Transverse colon (tissue), 4 donors: ENCODE results near the gene PPAN.

Experiments
- EP300 ChIP-seq: sonication (generic); formaldehyde crosslinking; IDR thresholded peaks from one replicate; pipeline ENCODE4 v1.6.1; 2017; ENCODE audit warnings: antibody characterized with exemption, low read depth
- POLR2A ChIP-seq: fragments of 450-650 bp; IDR thresholded peaks from one replicate; pipeline ENCODE4 v1.6.1; 2016; ENCODE audit warnings: antibody characterized with exemption, mild to moderate bottlenecking, moderate library complexity
- POLR2AphosphoS5 ChIP-seq, 3 donors: sonication (generic); formaldehyde crosslinking; IDR thresholded peaks; one replicate each; pipeline ENCODE4 v1.6.1; 2016; ENCODE audit warnings: antibody characterized with exemption in 3 of 3
- TF ChIP-seq, protein P1 (sequence below), 5 experiments: fragments of 200-600 bp in 3 of 5; fragments of 450-650 bp in 2 of 5; sonication (generic) in 3 of 5; IDR thresholded peaks; 1 replicate in 2 of 5; 2 replicates in 3 of 5; pipeline ENCODE4 v1.5.1; 2016 to 2017; ENCODE audit warnings: antibody characterized with exemption in 5 of 5, inconsistent platforms in 3 of 5, mild to moderate bottlenecking in 2 of 5, moderate library complexity in 1 of 5

DNA sequence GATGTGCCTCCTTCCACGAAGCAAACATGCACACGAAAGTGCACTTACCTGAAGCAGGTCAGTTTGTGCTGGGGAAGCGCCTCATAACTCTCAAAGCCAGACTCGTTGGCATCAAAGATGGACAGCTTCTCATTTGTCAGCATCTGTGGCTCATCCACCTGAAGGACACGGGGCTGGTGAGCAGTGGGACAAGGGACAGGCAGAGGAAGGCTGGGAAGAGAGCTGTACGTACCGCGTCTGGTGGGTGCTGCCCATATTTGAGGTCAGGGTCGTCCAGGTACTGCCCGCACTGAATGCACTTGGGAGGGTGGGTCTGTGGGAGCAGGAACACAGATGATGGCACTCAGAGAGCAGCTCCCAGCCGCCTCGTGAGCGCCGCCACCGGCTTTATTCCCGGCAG is 53.4 kb downstream of the PPAN start:
- TF ChIP-seq EP300: no peak
- TF ChIP-seq, protein P1, sequence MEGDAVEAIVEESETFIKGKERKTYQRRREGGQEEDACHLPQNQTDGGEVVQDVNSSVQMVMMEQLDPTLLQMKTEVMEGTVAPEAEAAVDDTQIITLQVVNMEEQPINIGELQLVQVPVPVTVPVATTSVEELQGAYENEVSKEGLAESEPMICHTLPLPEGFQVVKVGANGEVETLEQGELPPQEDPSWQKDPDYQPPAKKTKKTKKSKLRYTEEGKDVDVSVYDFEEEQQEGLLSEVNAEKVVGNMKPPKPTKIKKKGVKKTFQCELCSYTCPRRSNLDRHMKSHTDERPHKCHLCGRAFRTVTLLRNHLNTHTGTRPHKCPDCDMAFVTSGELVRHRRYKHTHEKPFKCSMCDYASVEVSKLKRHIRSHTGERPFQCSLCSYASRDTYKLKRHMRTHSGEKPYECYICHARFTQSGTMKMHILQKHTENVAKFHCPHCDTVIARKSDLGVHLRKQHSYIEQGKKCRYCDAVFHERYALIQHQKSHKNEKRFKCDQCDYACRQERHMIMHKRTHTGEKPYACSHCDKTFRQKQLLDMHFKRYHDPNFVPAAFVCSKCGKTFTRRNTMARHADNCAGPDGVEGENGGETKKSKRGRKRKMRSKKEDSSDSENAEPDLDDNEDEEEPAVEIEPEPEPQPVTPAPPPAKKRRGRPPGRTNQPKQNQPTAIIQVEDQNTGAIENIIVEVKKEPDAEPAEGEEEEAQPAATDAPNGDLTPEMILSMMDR (IDR thresholded peaks at IDR 0.05): no peak
- TF ChIP-seq POLR2A: no peak
- no peak for TF ChIP-seq POLR2AphosphoS5 (IDR thresholded peaks at IDR 0.05)
